Measurements from ENCODE around the gene LLGL2. TPM values are rescaled to one million over a fixed set of nuclear protein-coding genes. Genes with fewer than 3 reads are reported as not detected.

The LLGL2 gene
- total RNA-seq, 1 experiment from 2014 or later = 165 TPM

- no TSS peak for BruUV-seq (replicated peaks)
- peak; percentile 95 to 97 for DNase-seq
- POLR2A ChIA-PET = interaction anchor here (0.8 to 1.7 kb wide), 9 partner anchors 9 to 255 kb away, joined by 3 to 26 read pairs (median 4); partner anchors contain the start of genes GGA3, GRB2, LLGL2 and MRPS7
- Mint-ChIP-seq H3K36me3 (ENCODE audit: insufficient read depth, unreplicated experiment) (peaks cover 60% of the 10 kb centered on the region), H3K27me3 (ENCODE audit: insufficient read depth, unreplicated experiment) (no peaks in the 10 kb centered on the region), H3K4me3 (ENCODE audit: unreplicated experiment) (peak within 1 kb of the TSS; percentile 94), H3K4me1 (ENCODE audit: low read depth, unreplicated experiment) (peaks cover 12% of the 10 kb centered on the region), H3K9me3 (ENCODE audit: unreplicated experiment) (no peaks in the 10 kb centered on the region), H3K27ac (ENCODE audit: unreplicated experiment) (peak within 1 kb of the TSS; percentile 50)
- Histone ChIP-seq H3K36me3 (ENCODE audit: control insufficient read depth, insufficient read depth, low read length) (peaks cover 3% of the 10 kb centered on the region; the same call in 1 of the 2 replicates), H3K27me3 (replicated peaks; ENCODE audit: control insufficient read depth, insufficient read depth, low read length) (no peaks in the 10 kb centered on the region), H3K9me3 (no peaks in the 10 kb centered on the region), H3K4me1 (peaks cover 15% of the 10 kb centered on the region; the same call in 1 of the 2 replicates), H3K4me3 (ENCODE audit: low read depth, low read length) (peak within 1 kb of the TSS; percentile 93)
- no peak for TF ChIP-seq CTCF (IDR thresholded peaks at IDR 0.05; ENCODE audit: insufficient read depth in 1 of 2, low read depth in 1 of 2, low read length in 1 of 2, severe bottlenecking in 1 of 2, unreplicated experiment in 1 of 2)
- intact Hi-C loops (cut with micrococcal nuclease; ENCODE audit: unreplicated experiment) = loop anchor here (1.0 to 5.0 kb wide), 2 partner anchors 9 to 36 kb away; partner anchors contain the start of gene LLGL2
- CTCF ChIA-PET = interaction anchor here (0.6 to 2.1 kb wide), 23 partner anchors 9 to 801 kb away, joined by 3 to 52 read pairs (median 6); partner anchors contain the start of genes GRB2, LLGL2, MIF4GD and SLC25A19
These were observed 9.3 kb upstream of the LLGL2 start, which contains the start of gene TSEN54 for GRCh38 chr17:75516255-75516618. TSEN54 (plus strand) TSS chr17:75516528; CDS start chr17:75516561, 33 bp downstream.

DNA sequence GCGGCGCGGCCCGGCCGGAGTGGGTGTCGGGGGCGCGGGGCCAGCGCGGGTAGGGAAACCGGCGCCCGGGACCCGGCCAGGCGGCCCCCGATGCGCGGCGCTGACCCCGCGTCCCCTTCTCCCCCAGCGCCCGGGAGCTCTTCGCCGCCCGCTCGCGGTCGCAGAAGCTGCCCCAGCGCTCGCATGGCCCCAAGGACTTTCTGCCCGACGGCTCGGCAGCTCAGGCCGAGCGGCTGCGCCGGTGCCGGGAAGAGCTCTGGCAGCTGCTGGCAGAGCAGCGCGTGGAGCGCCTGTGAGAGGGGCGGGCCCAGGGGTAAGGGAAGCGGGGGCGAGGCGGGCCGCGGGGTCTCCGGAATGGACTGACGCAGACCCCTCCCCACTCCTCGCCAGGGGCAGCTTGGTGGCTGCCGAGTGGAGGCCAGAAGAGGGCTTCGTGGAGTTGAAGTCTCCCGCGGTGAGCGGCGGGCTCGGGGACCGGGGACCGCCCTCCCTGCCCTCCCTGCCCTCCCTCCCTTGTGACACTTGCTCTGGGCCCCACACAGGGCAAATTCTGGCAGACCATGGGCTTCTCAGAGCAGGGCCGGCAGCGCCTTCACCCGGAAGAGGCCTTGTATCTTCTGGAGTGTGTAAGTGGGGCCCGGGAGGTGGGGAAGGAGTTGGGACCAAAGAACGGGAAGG is 8.7 kb upstream of the LLGL2 start:
- Mint-ChIP-seq H3K4me1 (ENCODE audit: low read depth, unreplicated experiment) (peaks cover 12% of the 10 kb centered on the region), H3K27me3 (ENCODE audit: insufficient read depth, unreplicated experiment) (no peaks in the 10 kb centered on the region), H3K4me3 (ENCODE audit: unreplicated experiment) (peak overlapping the region; percentile 94), H3K36me3 (ENCODE audit: insufficient read depth, unreplicated experiment) (peaks cover 58% of the 10 kb centered on the region), H3K9me3 (ENCODE audit: unreplicated experiment) (no peaks in the 10 kb centered on the region), H3K27ac (ENCODE audit: unreplicated experiment) (peak overlapping the region; percentile 50)
- intact Hi-C loops (cut with micrococcal nuclease; ENCODE audit: unreplicated experiment) = loop anchor here (1.0 to 5.0 kb wide), 2 partner anchors 9 to 36 kb away; partner anchors contain the start of gene LLGL2
- Histone ChIP-seq H3K36me3 (ENCODE audit: control insufficient read depth, insufficient read depth, low read length) (0 out of 2 replicates have a peak, but pooled peaks cover under 1% of the 10 kb centered on the region), H3K4me1 (peaks cover 15% of the 10 kb centered on the region; the same call in 1 of the 2 replicates), H3K27me3 (replicated peaks; ENCODE audit: control insufficient read depth, insufficient read depth, low read length) (no peaks in the 10 kb centered on the region), H3K4me3 (ENCODE audit: low read depth, low read length) (peak overlapping the region; percentile 93), H3K9me3 (no peaks in the 10 kb centered on the region)
- DNase-seq = peak; percentile 51 to 57
- TF ChIP-seq CTCF (IDR thresholded peaks at IDR 0.05; ENCODE audit: insufficient read depth in 1 of 2, low read depth in 1 of 2, low read length in 1 of 2, severe bottlenecking in 1 of 2, unreplicated experiment in 1 of 2) = no peak
- ChIA-PET POLR2A (interaction anchor here (0.8 to 1.7 kb wide), 9 partner anchors 8 to 255 kb away, joined by 3 to 26 read pairs (median 4); partner anchors contain the start of genes GGA3, GRB2, LLGL2 and MRPS7), CTCF (interaction anchor here (0.6 to 2.1 kb wide), 24 partner anchors 9 to 802 kb away, joined by 3 to 52 read pairs (median 6); partner anchors contain the start of genes GRB2, LLGL2, MIF4GD and SLC25A19)
- BruUV-seq (replicated peaks) = no TSS peak

DNA sequence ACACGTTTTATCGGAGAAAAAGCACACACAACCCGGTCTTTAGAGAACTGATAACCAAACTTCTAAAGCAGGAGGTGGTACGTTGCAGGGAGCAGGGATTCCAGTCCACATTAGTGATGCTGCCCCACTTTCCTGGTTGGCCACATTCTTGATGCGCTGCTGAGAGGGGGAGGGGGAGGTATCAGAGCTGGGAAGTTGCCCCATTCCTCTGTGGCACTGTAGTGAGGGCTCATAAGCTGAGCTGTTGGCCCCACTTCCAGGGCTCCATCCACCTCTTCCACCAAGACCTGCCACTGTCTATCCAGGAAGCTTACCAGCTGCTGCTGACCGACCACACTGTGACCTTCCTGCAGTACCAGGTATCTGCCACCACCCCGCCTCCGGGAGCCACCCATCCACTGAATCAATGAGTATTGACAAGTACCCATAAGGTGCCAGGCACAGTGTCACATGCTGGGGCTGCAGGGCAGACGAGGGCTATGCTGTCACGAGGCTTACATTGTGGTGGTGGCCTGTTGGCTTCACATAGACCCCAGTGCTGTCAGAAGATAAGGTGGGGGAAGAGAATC is 8.1 kb upstream of the LLGL2 start:
- H3K4me3 Mint-ChIP-seq (ENCODE audit: unreplicated experiment) = peak overlapping the region; percentile 94
- Histone ChIP-seq H3K36me3 (ENCODE audit: control insufficient read depth, insufficient read depth, low read length) (no peaks in the 10 kb centered on the region), H3K4me1 (peaks cover 15% of the 10 kb centered on the region; the same call in 1 of the 2 replicates), H3K27me3 (replicated peaks; ENCODE audit: control insufficient read depth, insufficient read depth, low read length) (no peaks in the 10 kb centered on the region), H3K9me3 (no peaks in the 10 kb centered on the region), H3K4me3 (ENCODE audit: low read depth, low read length) (peak overlapping the region; percentile 93)
- CTCF ChIA-PET = interaction anchor here (0.9 to 2.1 kb wide), 10 partner anchors 8 to 263 kb away, joined by 3 to 52 read pairs (median 6); partner anchors contain the start of genes LLGL2 and SMIM5
- H3K27ac Mint-ChIP-seq (ENCODE audit: unreplicated experiment) = peak overlapping the region; percentile 50
- peaks cover 57% of the 10 kb centered on the region for H3K36me3 Mint-ChIP-seq (ENCODE audit: insufficient read depth, unreplicated experiment)
- intact Hi-C loops (cut with micrococcal nuclease; ENCODE audit: unreplicated experiment) = loop anchor here (5.0 kb wide), 1 partner anchor 35 kb away; no protein-coding TSS in a partner anchor
- peak; percentile 39 to 53 for DNase-seq
- TF ChIP-seq CTCF (IDR thresholded peaks at IDR 0.05; ENCODE audit: insufficient read depth in 1 of 2, low read depth in 1 of 2, low read length in 1 of 2, severe bottlenecking in 1 of 2, unreplicated experiment in 1 of 2) = peak in 1 of 2 experiments; percentile 2
- H3K27me3 Mint-ChIP-seq (ENCODE audit: insufficient read depth, unreplicated experiment) = no peaks in the 10 kb centered on the region
- peaks cover 12% of the 10 kb centered on the region for H3K4me1 Mint-ChIP-seq (ENCODE audit: low read depth, unreplicated experiment)
- no peaks in the 10 kb centered on the region for H3K9me3 Mint-ChIP-seq (ENCODE audit: unreplicated experiment)
- POLR2A ChIA-PET = interaction anchor here (0.5 to 1.7 kb wide), 5 partner anchors 8 to 228 kb away, joined by 3 to 26 read pairs (median 5); partner anchors contain the start of genes LLGL2 and SLC25A19
- BruUV-seq (replicated peaks) = no TSS peak

Measured in Caco-2 (cell line).